Hypothalamus (tissue), 51 donors: ENCODE measurements around the gene POLR3C.
"Not testable (repeated sequence)": the region's sequence is repeated elsewhere in the genome, so short reads cannot be mapped to it uniquely, and the experiment has no call there.

Experiments
- DNase-seq, 51 donors: peaks; one replicate each; lab custom pipeline; 2025; lab: John Stamatoyannopoulos, UW

POLR3C gene

DNA sequence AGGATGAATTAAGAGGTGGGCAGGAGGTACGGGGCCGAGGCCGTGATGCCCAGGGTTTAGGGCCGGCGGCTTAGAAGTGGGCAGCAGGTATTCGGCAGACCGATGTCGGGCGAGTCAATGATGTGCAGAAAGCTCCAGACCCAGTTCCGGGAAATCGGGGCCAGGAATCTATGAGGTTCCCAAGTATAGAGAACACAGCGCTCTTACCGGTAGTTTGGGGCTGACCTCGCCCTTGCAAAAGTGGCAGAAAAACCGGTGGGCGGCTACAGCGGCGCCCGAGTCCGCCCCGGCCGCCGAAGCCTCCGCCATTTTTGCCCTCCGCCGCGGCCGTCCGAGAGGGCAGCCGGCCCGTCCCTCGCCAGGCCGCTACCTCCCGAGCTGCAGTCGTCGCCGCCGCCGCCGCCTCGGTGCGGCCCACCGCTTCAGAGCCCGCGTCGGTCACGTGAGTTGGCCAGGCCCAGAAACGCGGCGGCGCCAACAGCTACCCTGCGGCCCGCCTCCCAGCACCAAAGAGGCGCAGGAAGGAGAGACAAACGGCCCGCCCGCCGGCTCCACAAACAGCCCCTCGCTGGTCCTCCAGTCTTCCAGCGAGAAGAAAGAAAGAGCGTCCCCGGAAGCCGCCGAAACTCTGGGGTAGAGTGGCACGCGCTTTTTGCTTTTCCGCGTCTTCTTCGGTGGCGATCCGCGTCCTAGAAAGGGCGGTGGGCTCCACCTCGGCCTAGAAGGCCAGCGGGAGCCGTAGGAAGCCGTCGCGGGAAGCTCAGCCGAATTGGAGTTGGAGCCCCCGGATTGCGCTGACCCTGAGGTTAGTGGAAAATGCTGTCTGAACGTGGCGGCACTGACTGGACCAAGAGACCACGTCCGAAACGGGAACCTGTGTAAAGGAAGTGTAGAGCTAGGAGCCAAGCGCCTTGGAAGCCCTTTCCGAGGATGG is at the start of gene POLR3C, which contains the start of gene RNF115:
Gene POLR3C, plus strand, starts transcription at position 636 of the 934 bp plus-strand sequence. CDS start 1,577 bp downstream, outside the sequence.
Gene RNF115, minus strand, starts transcription at position 531 of the 934 bp plus-strand sequence. Its CDS starts 222 bp downstream, at position 309.
- DNase-seq: peak; percentile 25 to 93 (median 81)

DNA sequence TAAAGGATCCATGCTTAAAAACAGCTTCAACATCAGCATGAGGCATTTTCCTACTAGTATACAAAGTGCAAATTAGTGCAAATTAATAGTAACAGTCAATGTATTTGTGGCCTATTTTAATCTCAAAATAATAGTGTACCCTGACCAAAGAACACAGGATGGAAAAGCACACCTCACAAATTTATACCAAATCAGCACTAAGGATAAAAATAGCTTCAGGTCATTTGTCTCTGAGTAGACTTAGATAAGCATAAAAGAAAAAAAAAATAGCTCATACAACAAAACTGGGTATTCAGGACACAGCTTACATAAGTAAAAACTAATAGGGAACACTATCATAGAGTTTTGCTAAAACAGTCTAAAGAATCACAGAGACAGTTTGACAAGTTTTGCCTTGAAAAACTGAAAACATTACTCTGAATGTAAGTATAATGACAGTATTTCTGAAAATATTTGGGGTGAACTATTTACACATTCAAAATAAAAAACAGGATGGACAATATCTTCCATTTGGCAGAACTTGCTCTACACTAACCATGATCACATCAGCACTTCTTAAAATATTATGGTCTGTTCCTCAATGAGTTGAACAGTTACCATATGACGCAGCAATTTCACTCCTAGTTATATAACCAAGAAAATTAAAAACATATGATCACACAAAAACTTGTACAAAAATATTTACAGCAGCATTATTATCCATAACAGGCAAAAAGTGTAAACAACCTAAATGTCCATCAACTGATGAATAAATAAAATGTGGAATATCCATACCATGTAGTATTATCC is 46.4 kb upstream of the POLR3C start:
- DNase-seq: no peak

GRCh38 chr1:145778146-145778540 is 45.9 kb upstream of the POLR3C start:
- no peak for DNase-seq

DNA sequence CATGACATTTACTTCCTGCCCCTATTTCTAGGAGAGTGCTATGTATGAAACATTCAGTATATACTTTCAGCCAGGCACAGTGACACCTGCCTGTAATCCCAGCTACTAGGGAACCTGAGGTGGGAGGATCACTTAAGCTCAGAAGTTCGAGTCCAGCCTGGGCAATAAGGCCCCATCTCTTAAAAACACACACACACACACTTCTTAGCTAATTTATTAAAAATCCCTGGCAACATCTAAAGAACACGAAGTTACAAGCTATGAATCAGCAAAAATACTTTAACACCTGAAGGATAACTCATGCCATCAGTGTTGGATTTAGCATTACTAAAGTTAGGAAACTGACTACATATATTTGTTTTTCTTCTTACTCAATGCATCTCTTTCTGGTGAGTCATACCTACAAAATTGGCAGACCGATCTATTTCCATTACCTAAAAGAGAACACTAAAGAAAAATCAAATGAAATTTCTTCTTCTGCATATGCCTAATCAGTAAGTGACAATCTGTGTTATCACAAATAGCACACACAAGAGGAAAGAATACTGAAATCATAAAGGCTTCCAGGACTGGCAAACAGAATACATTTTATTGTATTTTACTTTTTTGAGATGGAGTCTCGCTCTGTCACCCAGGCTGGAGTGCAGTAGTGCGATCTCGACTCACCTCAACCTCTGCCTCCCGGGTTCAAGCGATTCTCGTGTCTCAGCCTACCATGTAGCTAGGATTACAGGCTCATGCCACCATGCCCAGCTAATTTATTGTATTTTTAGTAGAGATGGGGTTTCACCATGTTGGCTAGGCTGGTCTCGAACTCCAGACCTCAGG is 41.5 kb upstream of the POLR3C start:
- DNase-seq: no peak

GRCh38 chr1:145784409-145784808 is 39.6 kb upstream of the POLR3C start:
- no peak for DNase-seq

GRCh38 chr1:145785547-145785946 is 38.5 kb upstream of the POLR3C start:
- no peak for DNase-seq

DNA sequence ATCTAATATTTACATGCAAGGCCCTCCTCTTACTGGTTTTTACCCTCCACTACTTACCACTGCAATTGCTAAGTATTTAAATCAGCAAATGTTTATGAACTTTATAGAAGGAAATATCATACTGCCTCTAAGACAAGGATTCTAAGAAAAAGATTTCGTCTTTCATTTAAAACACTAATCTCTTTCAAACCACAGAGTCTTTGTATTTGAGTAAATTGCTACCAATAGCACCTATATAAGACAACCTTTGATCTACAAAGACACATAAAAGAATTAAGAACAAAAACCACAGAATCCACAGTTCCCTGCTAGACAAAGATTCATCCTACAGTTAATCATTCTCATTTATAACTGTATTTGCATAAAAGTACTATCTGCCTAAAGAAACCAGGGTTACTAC is 37.7 kb upstream of the POLR3C start:
- DNase-seq: no peak

DNA sequence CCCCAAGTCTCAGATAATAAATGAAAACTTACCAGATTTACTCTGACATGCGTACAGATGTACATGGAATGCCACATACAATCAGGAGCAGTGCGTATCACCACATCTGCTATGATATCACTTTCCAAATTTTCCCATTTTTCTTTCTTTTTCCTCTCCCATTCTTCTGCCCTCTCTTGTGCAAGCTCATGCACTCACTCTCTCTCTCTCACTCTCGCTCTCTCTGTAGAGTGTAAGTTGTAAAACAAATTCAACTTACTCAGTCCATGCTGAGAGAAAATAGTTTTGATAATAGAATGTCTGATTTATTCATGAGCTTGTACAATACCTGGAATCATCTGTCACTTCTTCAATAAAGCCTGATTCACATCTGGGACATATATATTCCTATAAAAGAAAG is 35.4 kb upstream of the POLR3C start:
- no peak for DNase-seq

GRCh38 chr1:145791860-145792259 is 32.1 kb upstream of the POLR3C start:
- DNase-seq: not testable (repeated sequence)

- no peak for DNase-seq
Observed at GRCh38 chr1:145792484-145792883, 31.5 kb upstream of the POLR3C start.

DNA sequence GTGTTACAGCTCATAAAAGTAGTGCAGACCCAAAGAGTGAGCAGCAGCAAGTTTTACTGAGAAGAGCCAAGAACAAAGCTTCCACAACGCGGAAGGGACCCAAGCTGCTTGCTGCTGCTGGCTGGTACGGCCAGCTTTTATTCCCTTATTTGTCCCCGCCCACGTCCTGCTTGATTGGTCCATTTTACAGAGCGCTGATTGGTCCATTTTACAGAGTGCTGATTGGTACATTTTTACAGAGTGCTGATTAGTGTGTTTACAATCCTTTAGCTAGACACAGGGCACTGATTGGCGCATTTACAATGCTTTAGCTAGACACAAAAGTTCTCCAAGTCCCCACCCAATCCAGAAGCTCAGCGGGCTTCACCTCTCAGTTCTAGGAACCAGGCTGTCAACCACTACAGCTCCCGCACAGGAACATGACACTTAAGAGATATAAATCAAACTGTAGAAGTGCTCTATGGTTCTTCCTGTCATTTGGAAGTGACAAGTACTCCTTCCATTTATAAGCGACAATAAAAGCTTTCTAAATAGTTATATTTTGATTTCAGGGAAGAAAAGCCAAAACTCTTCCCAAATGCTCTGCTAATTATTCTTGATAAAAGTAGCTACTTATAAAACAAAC is 28.6 kb upstream of the POLR3C start:
- no peak for DNase-seq

GRCh38 chr1:145796753-145797152 is 27.2 kb upstream of the POLR3C start:
- DNase-seq: no peak

GRCh38 chr1:145799806-145800205 is 24.2 kb upstream of the POLR3C start:
- no peak for DNase-seq

GRCh38 chr1:145804235-145805045 is 19.6 kb upstream of the POLR3C start:
- no peak for DNase-seq

DNA sequence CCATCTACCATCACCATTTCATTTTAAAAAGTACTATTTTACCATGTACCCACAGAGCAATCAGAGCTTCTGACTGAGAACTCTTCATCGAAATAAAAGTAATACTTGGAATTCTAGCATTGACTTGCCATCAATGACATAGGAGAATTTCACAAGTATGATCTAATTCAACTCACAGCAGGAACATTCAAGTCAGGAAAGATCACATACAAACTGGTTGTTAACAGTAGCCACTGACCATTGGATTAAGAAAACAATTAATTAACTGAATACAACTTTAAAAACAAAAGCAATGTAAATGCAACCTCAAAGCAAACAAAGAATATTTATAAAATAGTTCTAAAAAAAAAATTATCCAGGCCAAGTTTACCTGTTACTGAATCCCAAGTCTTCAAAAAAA is 18.9 kb upstream of the POLR3C start:
- no peak for DNase-seq

DNA sequence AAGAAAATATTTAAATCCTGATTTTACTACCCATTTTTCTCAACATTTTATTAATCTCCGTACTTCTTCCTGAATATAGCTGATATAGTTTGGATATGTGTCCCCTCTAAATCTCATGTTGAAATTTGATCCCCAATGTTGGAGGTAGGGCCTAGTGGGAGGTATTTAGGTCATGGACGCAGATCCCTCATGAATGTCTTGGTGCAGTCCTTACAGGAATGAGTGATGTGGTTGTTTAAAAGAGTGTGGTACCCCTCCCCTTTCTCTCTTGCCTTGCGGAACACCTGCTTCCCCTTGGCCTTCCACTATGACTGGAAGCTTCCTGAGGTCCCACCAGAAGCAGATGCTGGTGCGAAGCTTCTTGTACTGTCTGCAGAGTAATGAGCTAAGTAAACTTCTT is 17.6 kb upstream of the POLR3C start:
- no peak for DNase-seq

- no peak for DNase-seq
Observed at GRCh38 chr1:145806844-145807243, 17.2 kb upstream of the POLR3C start.

GRCh38 chr1:145812977-145813810 is 10.8 kb upstream of the POLR3C start:
- not testable (repeated sequence) for DNase-seq
